HG03135 (cell line): ENCODE results near the gene DHRSX.
"Not testable (repeated sequence)": the region's sequence is repeated elsewhere in the genome, so short reads cannot be mapped to it uniquely, and the experiment has no call there.

Experiments
- ATAC-seq: cut with Tn5 transposase; IDR thresholded peaks from one replicate; pipeline ENCODE4 v1.9.1; 2021; ENCODE audit warnings: mild to moderate bottlenecking, moderate library complexity; ENCODE audit not compliant: unreplicated experiment

The DHRSX gene

DNA sequence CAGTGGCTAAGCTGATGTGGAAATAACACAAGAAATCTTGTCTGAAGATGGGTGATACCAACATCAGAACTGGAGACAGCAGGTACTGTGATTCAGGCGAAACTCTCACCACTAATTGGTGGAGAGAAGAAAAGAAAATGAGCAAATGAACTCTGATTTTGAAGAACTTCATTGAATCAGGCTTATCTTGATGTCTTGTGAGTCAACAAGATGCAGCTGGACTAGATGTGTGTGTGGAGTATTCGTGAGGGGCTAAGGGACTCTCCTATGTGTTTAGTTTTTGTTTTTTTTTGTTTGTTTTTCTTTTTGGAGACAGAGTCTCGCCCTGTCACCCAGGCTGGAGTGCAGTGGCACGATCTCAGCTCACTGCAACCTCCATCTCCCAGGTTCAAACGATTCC lies 131.6 kb downstream of the DHRSX start:
- ATAC-seq: no peak

DNA sequence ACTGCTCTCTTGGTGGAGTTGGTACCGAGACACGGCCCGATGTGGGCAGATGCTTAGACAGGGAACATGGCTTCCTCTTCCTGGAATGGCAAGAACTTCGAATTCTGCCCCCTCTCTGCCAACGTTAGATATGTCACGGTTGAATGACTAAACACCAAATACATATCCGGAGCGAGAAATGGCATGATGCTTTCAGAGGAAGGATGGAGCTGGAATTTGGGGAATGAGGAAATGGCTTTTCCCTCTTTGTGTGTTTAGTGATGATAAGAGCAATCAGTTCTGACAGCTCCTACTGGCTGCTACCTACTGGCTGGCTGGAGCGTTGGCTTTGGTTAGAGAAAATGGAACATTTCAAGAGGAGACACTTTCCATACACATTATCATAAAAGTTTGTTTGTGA lies 140.0 kb downstream of the DHRSX start:
- ATAC-seq: no peak

DNA sequence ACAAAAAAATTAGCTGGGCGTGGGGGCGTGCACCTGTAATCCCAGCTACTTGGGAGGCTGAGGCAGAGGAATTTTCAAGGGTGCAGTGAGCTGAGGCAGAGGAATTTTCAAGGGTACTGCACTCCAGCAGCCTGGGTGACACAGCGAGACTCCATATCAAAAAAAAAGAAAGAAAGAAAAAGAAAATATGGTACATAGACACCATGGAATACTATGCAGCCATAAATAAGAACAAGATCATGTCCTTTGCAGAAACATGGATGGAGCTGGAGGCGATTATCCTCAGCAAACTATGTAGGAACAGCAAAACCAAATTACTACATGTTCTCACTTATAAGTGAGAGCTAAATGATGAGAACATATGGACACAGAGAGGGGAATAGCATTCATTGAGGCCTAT lies 141.3 kb downstream of the DHRSX start:
- not testable (repeated sequence) for ATAC-seq

DNA sequence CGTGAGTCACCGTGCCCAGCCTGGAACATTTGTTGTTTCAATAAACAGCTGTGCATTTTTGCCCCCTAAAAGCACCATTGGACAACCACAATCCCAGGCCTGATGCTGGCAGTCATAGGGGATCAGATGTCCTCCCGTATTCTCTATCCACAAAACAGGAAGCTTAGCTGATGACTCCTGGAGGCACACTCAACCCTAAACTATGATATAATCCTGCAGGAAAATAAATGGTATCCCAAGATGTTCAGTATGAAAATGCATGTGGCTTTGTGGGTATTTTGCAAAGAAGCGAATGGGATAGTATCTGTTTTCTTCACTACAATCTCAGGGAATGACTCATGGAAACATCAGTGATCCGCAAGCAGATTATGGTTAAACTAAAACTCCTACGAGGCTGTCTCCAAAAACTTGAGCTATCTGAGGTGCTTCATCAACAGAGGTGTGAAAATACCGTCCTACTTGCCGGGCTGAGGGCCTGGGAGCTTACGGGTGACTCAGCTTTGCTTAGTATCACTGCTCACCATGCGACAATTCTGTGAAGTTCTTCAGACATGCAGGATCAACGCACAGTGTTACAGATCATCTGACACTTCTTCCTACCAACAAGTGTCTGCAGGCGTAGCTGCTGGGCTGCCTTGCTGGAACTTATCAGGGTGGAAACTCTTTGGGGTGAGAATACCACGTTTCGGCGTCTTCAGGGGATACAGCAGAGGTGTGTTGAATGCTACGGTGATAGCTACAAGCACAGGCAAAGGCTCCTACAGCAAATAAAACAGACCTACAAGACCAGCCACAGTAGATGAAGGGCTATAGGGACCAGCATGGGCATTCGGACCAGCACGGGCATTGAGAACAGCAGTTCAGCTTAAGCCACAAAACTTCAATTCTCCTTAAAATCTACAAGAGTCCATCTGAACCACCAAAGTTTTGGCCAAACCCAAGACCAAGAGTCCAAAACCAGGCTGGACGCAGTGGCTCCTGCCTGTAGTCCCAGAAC lies 148.5 kb downstream of the DHRSX start:
- ATAC-seq: no peak

DNA sequence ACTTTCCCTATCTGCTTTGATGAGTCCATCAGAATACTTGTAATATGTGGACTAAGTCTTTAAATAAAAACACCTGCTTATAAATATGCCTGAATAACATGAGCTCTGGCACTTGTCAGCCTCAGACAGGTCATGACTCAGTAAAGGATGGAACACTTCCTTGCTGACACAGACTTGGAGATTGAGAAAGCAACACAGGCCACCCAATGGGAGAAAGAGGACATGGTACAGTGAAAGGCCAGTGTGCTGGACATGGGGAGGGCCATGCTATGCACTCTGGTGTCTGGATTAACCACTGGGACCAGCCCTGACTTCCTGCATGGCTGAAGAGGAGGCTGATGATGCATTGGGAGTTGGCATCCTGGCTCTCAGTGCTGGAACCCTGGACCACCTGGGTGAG lies 149.5 kb downstream of the DHRSX start:
- no peak for ATAC-seq

DNA sequence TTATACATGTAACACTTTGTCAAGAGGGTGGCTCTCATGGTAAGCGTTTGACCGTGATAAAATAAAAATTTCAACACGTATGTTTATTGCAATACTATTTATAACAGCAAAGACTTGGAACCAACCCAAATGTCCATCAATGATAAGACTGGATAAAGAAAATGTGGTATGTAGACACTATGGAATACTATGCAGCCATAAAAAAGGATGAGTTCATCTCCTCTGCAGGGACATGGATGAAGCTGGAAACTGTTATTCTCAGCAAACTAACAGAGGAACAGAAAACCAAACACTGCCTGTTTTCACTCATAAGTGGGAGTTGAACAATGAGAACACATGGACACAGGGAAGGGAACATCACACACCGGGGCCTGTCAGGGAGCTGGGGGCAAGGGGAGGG lies 150.1 kb downstream of the DHRSX start:
- not testable (repeated sequence) for ATAC-seq

DNA sequence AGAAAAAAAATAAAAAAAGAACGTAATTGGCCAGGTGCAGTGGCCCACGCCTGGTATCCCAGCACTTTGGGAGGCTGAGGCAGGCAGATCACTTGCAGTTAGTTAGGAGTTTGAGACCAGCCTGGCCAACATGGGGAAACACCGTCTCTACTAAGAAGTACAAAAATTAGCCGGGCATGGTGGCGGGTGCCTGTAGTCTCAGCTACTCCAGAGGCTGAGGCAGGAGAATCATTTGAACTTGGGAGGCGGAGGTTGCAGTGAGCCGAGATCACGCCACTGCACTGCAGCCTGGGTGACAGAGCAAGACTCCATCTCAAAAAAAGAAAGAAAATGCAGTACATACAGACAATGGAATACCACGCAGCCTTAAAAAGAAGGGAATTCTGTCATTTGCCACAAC lies 150.7 kb downstream of the DHRSX start:
- not testable (repeated sequence) for ATAC-seq

DNA sequence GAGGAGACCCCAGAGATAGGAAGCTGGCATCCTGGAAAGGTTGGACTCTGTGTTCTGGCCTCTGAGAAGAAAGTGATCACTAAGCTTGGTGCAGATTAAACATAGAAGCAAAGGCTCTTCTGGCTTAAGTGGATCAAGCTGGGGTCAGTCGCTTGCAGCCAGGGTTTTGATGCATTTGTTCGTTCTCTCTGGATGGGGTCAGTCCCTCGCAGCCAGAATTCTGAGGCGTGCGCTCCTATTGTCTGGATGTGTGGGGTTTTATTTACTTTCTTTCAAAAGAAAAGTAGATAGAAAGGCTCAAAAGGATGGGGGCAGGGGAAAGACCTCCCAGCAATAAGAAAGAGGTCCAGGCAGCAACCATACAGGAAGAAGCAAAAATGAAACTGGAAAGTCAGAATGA lies 152.6 kb downstream of the DHRSX start:
- no peak for ATAC-seq

DNA sequence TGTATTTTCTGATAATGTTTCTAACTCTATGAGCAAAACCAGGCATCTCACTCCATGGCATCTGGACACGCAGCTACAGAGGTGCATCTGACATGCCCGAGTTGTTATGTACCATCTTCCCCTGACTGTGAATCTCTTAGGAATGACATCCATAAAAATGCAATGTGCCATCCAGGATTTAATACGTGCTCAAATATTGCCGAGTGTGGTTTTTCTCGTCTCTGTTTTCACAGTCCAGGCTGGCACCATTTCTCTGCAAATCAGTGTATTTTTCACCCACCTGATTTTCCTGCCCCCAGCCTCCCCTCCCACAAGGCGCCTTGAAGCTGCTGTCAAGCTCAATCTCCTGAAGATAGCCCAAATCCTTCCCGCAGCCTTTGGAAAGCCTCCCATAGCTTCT lies 154.6 kb downstream of the DHRSX start:
- no peak for ATAC-seq

DNA sequence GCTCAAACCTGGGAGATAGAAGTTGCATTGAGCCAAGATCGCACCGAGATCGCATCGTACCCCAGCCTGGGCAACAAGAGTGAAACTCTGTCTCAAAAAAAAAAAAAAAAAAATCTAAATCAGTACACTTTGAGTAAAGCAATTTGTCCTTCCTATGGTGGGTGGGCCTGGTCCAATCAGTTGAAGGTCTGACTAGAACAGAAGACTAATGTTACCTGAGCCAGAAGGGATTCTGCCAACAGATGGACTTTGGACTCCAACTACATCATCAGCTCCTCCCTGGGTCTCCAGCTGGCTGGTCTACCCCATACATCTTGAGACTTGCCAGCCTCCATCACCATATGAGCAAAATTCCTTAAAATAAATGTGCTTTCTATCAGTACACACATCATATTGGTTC lies 155.2 kb downstream of the DHRSX start:
- ATAC-seq: no peak

DNA sequence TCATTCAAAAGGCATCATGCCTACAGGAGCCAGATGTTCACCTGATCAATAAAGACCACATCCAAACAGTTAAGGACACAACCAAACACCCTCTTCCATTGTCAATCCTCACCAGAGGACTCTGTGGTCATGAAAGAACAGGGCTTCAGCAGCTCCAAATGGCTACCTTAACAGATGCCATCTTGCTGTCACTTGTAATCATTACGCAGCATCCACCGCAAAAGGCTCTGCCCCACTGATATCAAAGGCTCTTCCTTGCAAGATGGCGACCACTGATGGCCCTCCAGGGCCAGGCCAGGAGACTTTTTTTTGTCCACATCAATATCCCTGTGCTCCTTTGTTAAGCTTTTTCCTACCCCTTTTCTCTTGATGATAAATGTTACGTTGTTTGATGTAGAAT lies 157.4 kb downstream of the DHRSX start:
- no peak for ATAC-seq

DNA sequence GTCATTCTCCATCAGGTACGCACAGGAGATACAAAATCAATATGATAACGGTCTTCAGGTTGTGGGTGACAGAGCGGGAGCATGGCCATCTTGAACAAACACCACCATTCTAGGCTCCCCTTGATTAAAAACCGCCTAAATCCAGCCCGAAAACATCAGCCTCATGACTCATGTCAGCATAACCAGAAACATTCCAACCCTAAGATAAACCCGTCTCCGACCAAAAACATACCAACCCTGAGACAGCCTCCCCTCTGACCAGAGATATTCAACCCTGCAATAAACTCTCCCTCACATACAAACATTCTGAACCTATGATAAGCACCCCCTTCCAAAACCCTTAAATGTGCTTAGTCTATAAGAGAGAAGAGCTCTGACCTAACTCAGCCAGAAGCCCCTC lies 157.9 kb downstream of the DHRSX start:
- ATAC-seq: no peak

DNA sequence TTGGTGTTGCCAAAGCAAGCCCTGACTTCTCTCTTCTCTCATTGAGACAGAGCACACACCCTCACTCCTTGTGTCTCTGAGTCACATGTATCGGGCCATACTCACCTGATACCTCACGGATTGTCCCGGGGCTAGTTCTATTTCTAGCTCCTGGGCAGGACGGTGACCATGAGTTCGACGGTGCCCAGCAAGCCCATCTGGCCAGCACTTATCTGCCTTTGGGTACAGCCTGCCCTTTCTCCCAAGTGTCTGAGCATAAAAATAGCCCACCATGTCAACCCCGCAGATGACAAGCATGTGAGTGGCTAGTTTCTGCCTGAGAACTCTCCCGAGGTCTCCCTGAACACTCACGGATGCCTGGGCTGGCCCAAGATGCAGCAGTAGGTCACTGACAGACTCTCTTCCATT lies 158.5 kb downstream of the DHRSX start:
- ATAC-seq: no peak

DNA sequence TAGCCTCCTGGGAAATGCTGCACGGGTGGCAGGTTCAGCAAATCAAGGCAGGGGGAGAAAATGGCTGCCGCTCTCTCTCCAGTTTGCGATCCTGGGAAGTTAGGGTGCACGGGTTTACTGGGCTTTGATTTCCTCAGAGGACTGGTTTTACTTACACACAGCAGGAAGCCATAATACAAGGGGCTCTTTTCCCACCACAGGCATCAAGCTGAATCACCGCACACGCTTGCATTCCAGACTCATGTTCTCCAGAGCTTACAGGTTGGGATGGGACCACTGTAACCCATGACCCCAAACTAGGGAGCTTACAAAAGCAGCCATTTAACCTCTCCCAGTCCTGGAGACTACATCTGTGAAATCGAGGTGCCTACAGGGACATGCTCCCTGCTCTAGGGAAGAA lies 159.8 kb downstream of the DHRSX start:
- ATAC-seq: no peak

DNA sequence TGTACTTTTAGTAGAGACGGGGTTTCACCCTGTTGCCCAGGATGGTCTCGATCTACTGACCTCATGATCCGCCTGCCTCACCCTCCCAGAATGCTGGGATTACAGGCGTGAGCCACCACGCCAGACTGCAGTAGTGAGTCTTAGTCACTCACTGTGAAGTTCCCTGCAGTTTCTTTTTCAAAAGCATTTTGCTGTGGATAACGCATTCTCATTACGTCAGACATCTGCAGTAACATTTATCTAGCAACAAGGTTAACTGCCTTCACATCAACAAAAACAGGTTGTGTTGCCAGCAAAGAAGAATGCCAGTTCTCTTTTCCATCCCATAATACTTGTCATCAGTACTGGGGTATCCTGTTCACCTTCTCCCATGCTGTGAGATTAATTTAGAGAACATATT lies 164.6 kb downstream of the DHRSX start:
- ATAC-seq: no peak

DNA sequence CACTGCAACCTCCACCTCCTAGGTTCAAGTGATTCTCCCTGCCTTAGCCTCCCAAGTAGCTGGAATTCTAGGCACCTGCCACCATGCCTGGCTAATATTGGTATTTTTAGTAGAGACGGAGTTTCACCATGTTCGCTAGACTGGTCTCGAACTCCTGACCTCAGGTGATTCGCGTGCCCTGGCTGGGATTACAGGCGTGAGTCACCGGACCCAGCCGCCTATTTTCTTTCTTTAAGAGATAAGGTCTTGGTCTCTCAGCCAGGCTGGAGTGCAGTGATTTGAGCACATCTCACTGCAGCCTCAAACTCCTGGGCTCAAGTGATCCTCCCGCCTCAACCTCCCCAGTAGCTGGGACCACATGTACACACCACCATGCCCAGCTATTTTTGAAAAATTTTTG lies 166.5 kb downstream of the DHRSX start:
- ATAC-seq: no peak

DNA sequence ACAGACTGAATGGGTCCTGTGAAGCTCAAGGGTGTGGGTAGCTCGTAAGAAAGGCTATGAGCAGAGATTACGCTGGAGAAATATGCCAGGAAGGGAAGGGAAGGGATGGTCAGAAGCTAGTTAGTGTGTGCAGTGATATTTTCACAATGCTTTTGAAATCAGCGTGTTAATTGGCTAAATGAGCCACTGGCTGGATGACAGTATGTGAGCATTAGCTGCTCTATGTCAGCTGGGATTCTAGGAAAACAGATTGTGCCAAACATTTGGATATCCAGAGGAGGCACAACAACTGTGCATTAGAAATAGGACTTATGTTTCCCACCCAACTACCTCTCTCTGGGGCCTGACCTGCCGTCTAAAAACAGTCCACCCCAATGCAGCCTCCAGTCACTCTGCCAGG lies 168.5 kb downstream of the DHRSX start:
- no peak for ATAC-seq

DNA sequence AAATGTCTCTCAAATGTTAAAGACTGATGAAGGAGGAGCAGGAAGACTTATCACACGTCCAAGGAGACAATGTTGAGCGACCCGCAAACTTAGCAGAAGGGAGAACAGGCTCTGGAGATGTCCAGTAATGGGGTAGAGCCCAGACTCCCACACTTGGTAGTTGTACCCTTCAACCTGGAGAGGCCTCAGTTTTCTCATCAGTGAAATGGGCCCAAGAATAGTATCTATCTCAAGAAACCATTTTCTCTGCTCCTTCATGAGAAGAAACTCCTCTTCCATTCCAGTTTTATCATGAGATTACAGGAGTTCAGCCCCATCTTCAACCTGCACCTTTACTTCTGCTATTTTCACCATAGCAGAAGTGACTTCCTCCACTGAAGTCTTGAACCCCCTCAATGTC lies 169.9 kb downstream of the DHRSX start:
- no peak for ATAC-seq

DNA sequence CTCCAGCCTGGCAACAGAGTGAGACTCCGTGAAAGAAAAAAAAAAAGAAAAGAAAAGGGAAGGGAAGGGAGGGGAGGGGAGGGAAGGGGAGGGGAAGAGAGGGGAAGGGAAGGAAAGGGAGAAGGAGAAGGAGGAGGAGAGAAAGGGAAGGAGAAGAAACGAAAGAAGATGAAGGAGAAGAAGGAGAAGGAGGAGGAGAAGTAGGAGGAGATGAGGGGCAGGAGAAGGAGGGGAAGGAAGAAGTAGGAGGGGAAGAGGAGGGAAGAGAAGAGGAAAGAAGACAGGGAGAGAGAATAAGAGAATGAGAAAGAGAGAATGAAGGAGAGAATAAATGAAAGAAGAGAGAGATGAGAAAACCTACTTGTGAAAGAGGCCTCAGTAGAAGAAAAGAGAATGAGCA lies 170.3 kb downstream of the DHRSX start:
- no peak for ATAC-seq

DNA sequence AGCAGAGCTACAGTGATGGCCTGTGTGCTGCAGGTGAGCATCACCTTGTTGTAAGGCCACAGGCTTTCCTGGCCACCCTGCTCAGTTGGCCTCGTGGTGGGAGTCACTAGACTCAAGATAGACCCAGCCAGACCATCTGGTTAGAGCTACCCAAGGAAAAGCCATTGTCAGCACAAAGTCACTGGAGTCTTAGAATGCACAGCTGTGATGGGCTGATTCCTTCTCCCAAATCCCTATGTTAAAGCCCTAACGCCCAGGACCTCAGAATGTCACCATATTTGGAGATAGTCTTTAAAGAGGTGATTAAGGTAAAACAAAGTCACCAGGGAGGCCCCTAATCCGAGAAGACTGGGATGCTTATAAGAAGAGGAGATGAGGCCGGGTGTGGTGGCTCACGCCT lies 173.4 kb downstream of the DHRSX start:
- ATAC-seq: no peak

DNA sequence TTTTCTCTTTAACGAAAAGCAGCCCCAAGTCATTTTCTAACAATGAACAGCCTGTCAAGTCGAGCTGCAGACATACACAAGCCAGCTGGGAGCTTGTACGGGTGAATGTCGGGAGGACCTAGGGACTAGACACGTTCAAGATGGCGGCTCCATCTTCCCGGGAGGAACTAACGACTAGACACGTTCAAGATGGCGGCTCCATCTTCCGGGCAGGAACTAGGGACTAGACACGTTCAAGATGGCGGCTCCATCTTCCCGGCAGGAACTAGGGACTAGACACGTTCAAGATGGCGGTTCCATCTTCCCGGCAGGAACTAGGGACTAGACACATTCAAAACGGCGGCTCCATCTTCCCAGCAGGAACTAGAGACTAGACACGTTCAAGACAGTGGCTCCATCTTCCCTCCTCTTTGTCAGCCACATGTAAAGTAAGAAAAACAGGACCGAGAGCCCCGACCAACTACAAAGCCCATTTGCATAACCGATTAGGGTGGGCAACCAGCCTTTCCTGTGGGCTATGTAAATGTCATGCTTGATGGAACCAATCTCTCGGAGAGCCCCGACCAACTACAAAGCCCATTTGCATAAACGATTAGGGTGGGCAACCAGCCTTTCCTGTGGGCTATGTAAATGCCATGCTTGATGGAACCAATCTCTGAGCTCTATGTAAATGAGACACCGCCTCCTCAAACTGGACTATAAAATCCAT lies 175.5 kb downstream of the DHRSX start:
- ATAC-seq: no peak

DNA sequence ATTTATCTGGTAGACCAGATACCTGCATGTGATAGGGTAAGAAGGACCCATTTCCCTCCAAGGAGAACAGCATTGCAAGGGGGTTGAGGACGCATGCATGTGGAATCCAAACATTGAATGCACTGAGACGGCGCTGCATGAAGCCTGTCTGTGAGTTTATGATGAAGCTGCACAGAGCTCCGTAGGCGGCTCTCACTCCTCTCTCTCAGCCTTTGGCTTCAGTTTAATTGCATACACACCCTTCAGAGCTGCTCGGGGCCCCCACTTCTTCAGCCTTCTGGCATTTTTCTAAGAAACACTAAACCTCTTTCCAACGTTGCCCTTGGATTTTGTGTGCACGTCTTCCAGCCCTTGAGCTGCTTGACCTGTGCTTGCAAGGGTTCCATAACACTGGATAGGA lies 176.6 kb downstream of the DHRSX start:
- ATAC-seq: no peak
